Measurements from ENCODE around the gene PRPF40B. TPM values are rescaled to one million over a fixed set of nuclear protein-coding genes. Genes with fewer than 3 reads are reported as not detected.

Gene PRPF40B
- total and polyA plus RNA-seq, 2 donors (not counting 1 experiment from before 2014, with no cell fraction given), result 11.7 to 23.7 TPM

GRCh38 chr12:49642370-49642802, 19.0 kb downstream of the PRPF40B start:
- WGBS (ENCODE audit: insufficient coverage), result 93% methylated on average over 11 of the region's 11 CpGs
- no peak overlapping the region for H3K4me3 ChIP-seq (ENCODE audit: control extremely low read depth in 1 of 5, extremely low read depth in 1 of 5, insufficient read depth in 1 of 5, low read depth in 2 of 5, low read length in 4 of 5)
- H3K4me1 Mint-ChIP-seq, result peaks cover 29% of the 10 kb centered on the region
- CTCF ChIA-PET, result interaction anchor here (0.6 to 12.5 kb wide), 6 partner anchors 9 to 197 kb away, joined by 3 to 372 read pairs (median 12); partner anchors contain the start of genes FMNL3 and PRPF40B
- POLR2A ChIA-PET, result interaction anchor here (0.5 kb wide), 2 partner anchors 22 to 62 kb away, joined by 3 to 4 read pairs; no protein-coding TSS in a partner anchor
- no peak overlapping the region for H3K27ac ChIP-seq (ENCODE audit: low read length in 2 of 2)
- no peaks in the 10 kb centered on the region for H3K9me3 ChIP-seq (ENCODE audit: control extremely low read depth in 1 of 3, control insufficient read depth in 2 of 3, insufficient read depth in 1 of 3, low read length in 2 of 3)
- no peaks in the 10 kb centered on the region for H3K79me2 ChIP-seq (ENCODE audit: control insufficient read depth, insufficient read depth, low read length)
- intact Hi-C loops (cut with micrococcal nuclease), result loop anchor here (5.0 kb wide), 1 partner anchor 185 kb away; the partner anchor contains the start of gene NCKAP5L
- ATAC-seq (ENCODE audit: low read depth) (no peak), DNase-seq (no peak)
- no peak for TF ChIP-seq EZH2 (IDR thresholded peaks at IDR 0.05; ENCODE audit: borderline replicate concordance, insufficient read depth, low read depth, low read length, poor library complexity, severe bottlenecking)
- no peak for TF ChIP-seq CTCF (IDR thresholded peaks at IDR 0.05)
- no peaks in the 10 kb centered on the region for H3K9me3 Mint-ChIP-seq (ENCODE audit: insufficient read depth)
- no peak overlapping the region for H3K4me2 ChIP-seq (replicated peaks; ENCODE audit: low read depth, low read length, poor library complexity, severe bottlenecking)
- no peak overlapping the region for H2AFZ ChIP-seq (ENCODE audit: insufficient read depth, low read depth, low read length, poor library complexity, severe bottlenecking)
- no peaks in the 10 kb centered on the region for H3K27me3 Mint-ChIP-seq
- H3K27ac Mint-ChIP-seq, result no peak overlapping the region
- H3K27me3 ChIP-seq (replicated peaks in 1 of 4; ENCODE audit: control extremely low read depth in 1 of 4, control insufficient read depth in 3 of 4, insufficient read depth in 4 of 4, low read length in 3 of 4), result no peaks in the 10 kb centered on the region
- H3K4me1 ChIP-seq (ENCODE audit: control insufficient read depth in 2 of 2, insufficient read depth in 2 of 2, low read length in 2 of 2), result peaks cover 21 to 25% of the 10 kb centered on the region in 2 donors
- peaks cover 0 to 34% of the 10 kb centered on the region in 2 experiments for H3K36me3 ChIP-seq (replicated peaks in 1 of 2; ENCODE audit: control extremely low read depth in 1 of 2, control insufficient read depth in 1 of 2, extremely low read depth in 1 of 2, insufficient read depth in 2 of 2, low read length in 1 of 2)
- no peaks in the 10 kb centered on the region for H4K20me1 ChIP-seq (ENCODE audit: control insufficient read depth, insufficient read depth, low read length, poor library complexity, severe bottlenecking)
- H3K4me3 Mint-ChIP-seq, result no peak overlapping the region
- H3K9ac ChIP-seq (ENCODE audit: low read length), result no peak overlapping the region

- Histone ChIP-seq H3K9ac (ENCODE audit: low read length) (no peak overlapping the region), H3K79me2 (ENCODE audit: control insufficient read depth, insufficient read depth, low read length) (no peaks in the 10 kb centered on the region), H3K36me3 (replicated peaks in 1 of 2; ENCODE audit: control extremely low read depth in 1 of 2, control insufficient read depth in 1 of 2, extremely low read depth in 1 of 2, insufficient read depth in 2 of 2, low read length in 1 of 2) (peaks cover 0 to 41% of the 10 kb centered on the region in 2 experiments), H3K4me3 (ENCODE audit: control extremely low read depth in 1 of 5, extremely low read depth in 1 of 5, insufficient read depth in 1 of 5, low read depth in 2 of 5, low read length in 4 of 5) (no peak overlapping the region), H2AFZ (ENCODE audit: insufficient read depth, low read depth, low read length, poor library complexity, severe bottlenecking) (no peak overlapping the region), H3K4me2 (replicated peaks; ENCODE audit: low read depth, low read length, poor library complexity, severe bottlenecking) (no peak overlapping the region), H3K27ac (ENCODE audit: low read length in 2 of 2) (no peak overlapping the region), H3K4me1 (ENCODE audit: control insufficient read depth in 2 of 2, insufficient read depth in 2 of 2, low read length in 2 of 2) (peaks cover 21 to 25% of the 10 kb centered on the region in 2 donors), H3K27me3 (replicated peaks in 1 of 4; ENCODE audit: control extremely low read depth in 1 of 4, control insufficient read depth in 3 of 4, insufficient read depth in 4 of 4, low read length in 3 of 4) (no peaks in the 10 kb centered on the region), H3K9me3 (ENCODE audit: control extremely low read depth in 1 of 3, control insufficient read depth in 2 of 3, insufficient read depth in 1 of 3, low read length in 2 of 3) (no peaks in the 10 kb centered on the region), H4K20me1 (ENCODE audit: control insufficient read depth, insufficient read depth, low read length, poor library complexity, severe bottlenecking) (no peaks in the 10 kb centered on the region)
- POLR2A ChIA-PET, result interaction anchor here (1.3 kb wide), 1 partner anchor 98 kb away, joined by 5 read pairs; the partner anchor contains the start of gene TMBIM6
- Mint-ChIP-seq H3K4me3 (no peak overlapping the region), H3K27ac (no peak overlapping the region), H3K9me3 (ENCODE audit: insufficient read depth) (no peaks in the 10 kb centered on the region), H3K27me3 (no peaks in the 10 kb centered on the region), H3K4me1 (peaks cover 26% of the 10 kb centered on the region)
- ATAC-seq (ENCODE audit: low read depth) (no peak), DNase-seq (no peak)
- CTCF ChIA-PET, result interaction anchor here (0.7 to 12.5 kb wide), 10 partner anchors 12 to 135 kb away, joined by 3 to 372 read pairs (median 8); partner anchors contain the start of genes FMNL3, PRPF40B and TMBIM6
- intact Hi-C loops (cut with micrococcal nuclease), result loop anchor here (5.0 kb wide), 1 partner anchor 184 kb away; the partner anchor contains the start of gene NCKAP5L
- 100% methylated on average over 2 of the region's 7 CpGs for whole genome bisulfite sequencing (ENCODE audit: insufficient coverage)
- TF ChIP-seq EZH2 (IDR thresholded peaks at IDR 0.05; ENCODE audit: borderline replicate concordance, insufficient read depth, low read depth, low read length, poor library complexity, severe bottlenecking) (no peak), CTCF (IDR thresholded peaks at IDR 0.05) (no peak)
These were observed 19.8 kb downstream of the PRPF40B start for GRCh38 chr12:49643135-49643534.

Data from B cell (primary cell).